Hepatocyte (in vitro differentiated cells): ENCODE measurements around the gene PDK2. TPM values are rescaled to one million over a fixed set of nuclear protein-coding genes. Genes with fewer than 3 reads are reported as not detected.

Experiments used
- DNase-seq: peaks from one replicate; pipeline ENCODE4 v3.0.0-alpha.2; 2016; ENCODE audit warnings: low spot score
- H2AFZ ChIP-seq: fragments of 200-600 bp; sonication (generic); 2 replicates; pipeline ENCODE4 v1.6.0; 2016; ENCODE audit warnings: antibody characterized with exemption, mild to moderate bottlenecking
- H3K27ac ChIP-seq: fragments of 200-600 bp; sonication (generic); 2 replicates; pipeline ENCODE4 v1.5.1; 2016; ENCODE audit warnings: mild to moderate bottlenecking
- H3K27me3 ChIP-seq: fragments of 200-600 bp; sonication (generic); 2 replicates; pipeline ENCODE4 v1.6.1; 2016
- H3K36me3 ChIP-seq: fragments of 200-600 bp; sonication (generic); replicated peaks from 2 replicates; pipeline ENCODE4 v1.5.1; 2016; ENCODE audit warnings: low read depth; ENCODE audit not compliant: insufficient read depth
- H3K4me1 ChIP-seq: fragments of 200-600 bp; sonication (generic); 2 replicates; pipeline ENCODE4 v1.5.1; 2016; ENCODE audit warnings: mild to moderate bottlenecking, moderate library complexity; ENCODE audit not compliant: insufficient read depth
- H3K4me2 ChIP-seq: fragments of 200-600 bp; sonication (generic); 2 replicates; pipeline ENCODE4 v1.6.0; 2016
- H3K4me3 ChIP-seq: fragments of 200-600 bp; sonication (generic); 2 replicates; pipeline ENCODE4 v1.5.1; 2016; ENCODE audit warnings: mild to moderate bottlenecking
- H3K79me2 ChIP-seq: fragments of 200-600 bp; sonication (generic); 2 replicates; pipeline ENCODE4 v1.6.0; 2017; ENCODE audit warnings: mild to moderate bottlenecking
- H3K9me2 ChIP-seq: fragments of 200-600 bp; sonication (generic); replicated peaks from 2 replicates; pipeline ENCODE4 v1.6.0; 2017; ENCODE audit warnings: mild to moderate bottlenecking; ENCODE audit not compliant: insufficient read depth
- H3K9me3 ChIP-seq: fragments of 200-600 bp; sonication (generic); 2 replicates; pipeline ENCODE4 v1.5.1; 2016; ENCODE audit warnings: low read depth, mild to moderate bottlenecking
- H4K20me1 ChIP-seq: fragments of 200-600 bp; sonication (generic); 2 replicates; pipeline ENCODE4 v1.6.0; 2016; ENCODE audit warnings: mild to moderate bottlenecking; ENCODE audit not compliant: insufficient read depth, poor library complexity, severe bottlenecking
- EZH2 ChIP-seq: fragments of 200-600 bp; sonication (generic); IDR thresholded peaks from 2 replicates; pipeline ENCODE4 v1.6.1; 2016; ENCODE audit warnings: antibody characterized with exemption, mild to moderate bottlenecking, borderline replicate concordance
- EZH2phosphoT487 ChIP-seq: fragments of 200-600 bp; sonication (generic); IDR thresholded peaks from one replicate; pipeline ENCODE4 v1.6.1; 2018; ENCODE audit warnings: antibody characterized with exemption, mild to moderate bottlenecking, low read depth, moderate library complexity; ENCODE audit not compliant: unreplicated experiment, severe bottlenecking
- WGBS: methylation state at CpG from one replicate; pipeline ENCODE4 v1.1.6; 2016; ENCODE audit warnings: low lambda C conversion rate; ENCODE audit errors: missing lambda C conversion rate; 5-methylcytosine and 5-hydroxymethylcytosine counted together
- polyA plus RNA-seq: library from polyadenylated mRNA; unstranded; fragments of >200 nt; fragmentation: Nextera tagmentation; extraction: Ambion mirVana; gene quantifications from 2 replicates; pipeline ENCODE4 v1.2.1, GENCODE V29; 2016
- total RNA-seq: library from RNA; depleted of rRNA; stranded (reverse); fragments of >200 nt; gene quantifications from 2 replicates; pipeline ENCODE4 v1.2.3, GENCODE V29; 2014
- TF ChIP-seq, protein P1 (sequence below): fragments of 200-600 bp; sonication (generic); IDR thresholded peaks from 2 replicates; pipeline ENCODE4 v1.5.1; 2016; ENCODE audit warnings: antibody characterized with exemption, mild to moderate bottlenecking; ENCODE audit not compliant: poor library complexity

PDK2 gene
- total and polyA plus RNA-seq, 2 experiments from 2014 or later: 42.7 to 56.9 TPM

DNA sequence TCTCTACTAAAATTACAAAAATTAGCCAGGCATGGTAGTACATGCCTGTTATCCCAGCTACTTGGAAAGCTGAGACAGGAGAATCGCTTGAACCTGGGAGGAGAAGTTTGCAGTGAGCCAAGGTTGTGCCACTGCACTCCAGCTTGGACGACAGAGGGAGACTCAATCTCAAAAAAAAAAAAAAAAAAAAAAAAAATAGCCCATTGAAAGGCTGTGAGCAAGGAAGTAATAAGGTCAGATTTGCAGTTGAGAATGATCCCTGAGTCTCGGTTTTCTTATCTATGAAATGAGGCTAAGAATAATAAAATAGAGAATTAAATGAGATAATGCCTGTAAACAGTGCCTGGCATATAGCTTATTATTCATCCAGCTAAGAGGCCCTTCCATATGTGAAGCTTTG, 1.3 kb upstream of the PDK2 start:
- Histone ChIP-seq H3K9me2 (no peaks in the 10 kb centered on the region), H2AFZ (no peak overlapping the region), H3K79me2 (peaks cover 14% of the 10 kb centered on the region), H4K20me1 (no peaks in the 10 kb centered on the region), H3K4me1 (peaks cover 9% of the 10 kb centered on the region), H3K36me3 (no peaks in the 10 kb centered on the region), H3K9me3 (no peaks in the 10 kb centered on the region), H3K27me3 (no peaks in the 10 kb centered on the region), H3K27ac (no peak overlapping the region), H3K4me2 (no peak overlapping the region), H3K4me3 (no peak overlapping the region)
- DNase-seq: no peak
- TF ChIP-seq, protein P1, sequence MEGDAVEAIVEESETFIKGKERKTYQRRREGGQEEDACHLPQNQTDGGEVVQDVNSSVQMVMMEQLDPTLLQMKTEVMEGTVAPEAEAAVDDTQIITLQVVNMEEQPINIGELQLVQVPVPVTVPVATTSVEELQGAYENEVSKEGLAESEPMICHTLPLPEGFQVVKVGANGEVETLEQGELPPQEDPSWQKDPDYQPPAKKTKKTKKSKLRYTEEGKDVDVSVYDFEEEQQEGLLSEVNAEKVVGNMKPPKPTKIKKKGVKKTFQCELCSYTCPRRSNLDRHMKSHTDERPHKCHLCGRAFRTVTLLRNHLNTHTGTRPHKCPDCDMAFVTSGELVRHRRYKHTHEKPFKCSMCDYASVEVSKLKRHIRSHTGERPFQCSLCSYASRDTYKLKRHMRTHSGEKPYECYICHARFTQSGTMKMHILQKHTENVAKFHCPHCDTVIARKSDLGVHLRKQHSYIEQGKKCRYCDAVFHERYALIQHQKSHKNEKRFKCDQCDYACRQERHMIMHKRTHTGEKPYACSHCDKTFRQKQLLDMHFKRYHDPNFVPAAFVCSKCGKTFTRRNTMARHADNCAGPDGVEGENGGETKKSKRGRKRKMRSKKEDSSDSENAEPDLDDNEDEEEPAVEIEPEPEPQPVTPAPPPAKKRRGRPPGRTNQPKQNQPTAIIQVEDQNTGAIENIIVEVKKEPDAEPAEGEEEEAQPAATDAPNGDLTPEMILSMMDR: no peak
- TF ChIP-seq EZH2 (no peak), EZH2phosphoT487 (no peak)
- 41% methylated on average over 3 of the region's 3 CpGs for WGBS

DNA sequence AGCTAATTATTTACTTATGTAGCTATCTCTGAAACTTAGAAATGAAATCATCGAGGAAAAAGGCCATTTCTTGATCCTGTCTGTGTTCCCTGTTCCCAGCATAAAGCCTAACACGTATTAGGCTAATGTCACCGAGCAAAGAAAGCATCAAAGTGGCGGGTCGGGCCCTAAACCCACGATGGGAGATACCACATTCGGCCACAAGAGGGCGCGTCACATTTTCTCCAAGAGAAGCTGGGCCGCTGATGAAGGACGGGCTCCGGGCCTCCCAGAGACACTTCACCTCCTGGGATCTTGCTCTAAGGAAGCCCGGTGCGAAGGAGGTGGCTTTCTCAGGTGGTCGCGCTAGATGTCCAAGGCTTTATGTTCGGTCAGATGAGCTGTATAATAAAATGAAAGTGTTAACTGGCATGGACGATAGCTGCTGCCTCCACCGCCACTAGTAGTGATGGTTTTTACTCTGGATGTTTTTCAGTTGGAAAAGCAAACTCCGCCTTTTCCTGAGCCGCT, 853 bp upstream of the PDK2 start:
- no peak for TF ChIP-seq EZH2
- TF ChIP-seq, protein P1: peak; percentile 73
- Histone ChIP-seq H3K36me3 (no peaks in the 10 kb centered on the region), H2AFZ (peak overlapping the region; percentile 76), H3K4me1 (peaks cover 9% of the 10 kb centered on the region), H3K27me3 (no peaks in the 10 kb centered on the region), H3K27ac (peak overlapping the region; percentile 47), H4K20me1 (no peaks in the 10 kb centered on the region), H3K4me3 (peak overlapping the region; percentile 43), H3K9me3 (no peaks in the 10 kb centered on the region), H3K4me2 (peak overlapping the region; percentile 86), H3K79me2 (peaks cover 14% of the 10 kb centered on the region), H3K9me2 (no peaks in the 10 kb centered on the region)
- DNase-seq: peak; percentile 94
- 2% methylated on average over 21 of the region's 21 CpGs for WGBS

DNA sequence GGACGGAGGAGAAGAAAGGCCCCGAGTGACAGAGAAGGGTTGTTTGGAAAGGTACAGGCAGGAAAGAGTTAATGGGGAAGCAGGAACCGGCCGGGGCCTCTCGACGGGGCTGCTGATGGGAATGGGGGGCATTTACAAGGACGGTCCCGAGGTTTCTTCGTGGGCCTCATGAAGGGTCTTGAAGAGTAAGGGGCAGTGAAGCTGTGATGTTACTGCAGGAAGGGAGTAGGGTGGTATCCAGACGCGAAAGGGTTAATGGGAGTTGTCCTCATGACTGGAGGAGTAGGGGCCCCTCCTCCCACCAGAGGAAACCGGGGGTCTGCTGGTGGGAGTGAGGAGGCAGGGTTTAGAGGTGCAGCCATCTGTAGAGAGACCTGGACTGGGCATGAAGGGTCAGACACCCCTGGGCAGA, 481 bp downstream of the PDK2 start:
- Histone ChIP-seq H4K20me1 (no peaks in the 10 kb centered on the region), H3K27me3 (no peaks in the 10 kb centered on the region), H3K9me2 (no peaks in the 10 kb centered on the region), H3K4me2 (peak overlapping the region; percentile 94), H3K9me3 (no peaks in the 10 kb centered on the region), H2AFZ (peak overlapping the region; percentile 77), H3K4me3 (peak overlapping the region; percentile 88), H3K36me3 (no peaks in the 10 kb centered on the region), H3K4me1 (peaks cover 16% of the 10 kb centered on the region), H3K27ac (peak overlapping the region; percentile 59), H3K79me2 (peaks cover 14% of the 10 kb centered on the region)
- TF ChIP-seq EZH2 (no peak), EZH2phosphoT487 (no peak)
- TF ChIP-seq, protein P1: no peak
- DNase-seq: peak; percentile 51
- 3% methylated on average over 10 of the region's 12 CpGs for WGBS

DNA sequence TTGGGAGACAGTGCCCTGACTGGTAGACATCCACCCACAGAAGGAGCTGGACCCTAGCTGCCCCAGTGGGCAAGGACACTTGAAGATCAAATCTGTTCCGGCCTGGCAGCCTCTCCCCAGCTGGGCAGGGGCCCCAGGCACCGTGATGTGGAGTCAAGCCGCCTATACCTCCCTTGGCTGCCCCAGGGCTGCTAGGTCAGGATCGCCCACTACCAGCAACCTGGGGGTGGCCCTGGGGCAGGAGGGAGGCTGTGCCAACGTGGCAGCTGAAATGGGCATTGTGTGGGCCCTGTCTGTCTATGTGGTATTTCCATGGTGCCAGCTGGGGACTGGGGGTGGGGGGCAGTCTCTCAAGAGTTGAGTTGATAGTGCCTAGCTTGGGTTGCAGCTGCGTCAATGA, 941 bp downstream of the PDK2 start:
- peaks cover 17% of the 10 kb centered on the region for H3K4me1 ChIP-seq
- no peaks in the 10 kb centered on the region for H3K9me2 ChIP-seq
- 38% methylated on average over 6 of the region's 6 CpGs for WGBS
- H2AFZ ChIP-seq: no peak overlapping the region
- H4K20me1 ChIP-seq: no peaks in the 10 kb centered on the region
- peak overlapping the region; percentile 59 for H3K27ac ChIP-seq
- peak overlapping the region; percentile 88 for H3K4me3 ChIP-seq
- TF ChIP-seq EZH2 (no peak), EZH2phosphoT487 (no peak)
- TF ChIP-seq, protein P1: no peak
- H3K27me3 ChIP-seq: no peaks in the 10 kb centered on the region
- peaks cover 14% of the 10 kb centered on the region for H3K79me2 ChIP-seq
- no peaks in the 10 kb centered on the region for H3K9me3 ChIP-seq
- H3K4me2 ChIP-seq: peak overlapping the region; percentile 94
- DNase-seq: no peak
- H3K36me3 ChIP-seq: no peaks in the 10 kb centered on the region
